SU-DHL-6 (cell line): Measurements from ENCODE around the gene XRRA1.

Source experiments
- CTCF ChIP-seq: fragments of 200-600 bp; sonication (generic); IDR thresholded peaks from one replicate; pipeline ENCODE4 v1.5.1; 2017; ENCODE audit warnings: antibody characterized with exemption, mild to moderate bottlenecking, low read length, moderate library complexity; ENCODE audit not compliant: insufficient read depth, poor library complexity, severe bottlenecking
- EZH2phosphoT487 ChIP-seq: fragments of 200-600 bp; sonication (generic), shearing (Covaris generic); conservative IDR thresholded peaks from 2 replicates; pipeline ENCODE4 v1.6.1; 2018; ENCODE audit warnings: mild to moderate bottlenecking, antibody characterized with exemption, low read length, moderate library complexity, mixed read lengths

DNA sequence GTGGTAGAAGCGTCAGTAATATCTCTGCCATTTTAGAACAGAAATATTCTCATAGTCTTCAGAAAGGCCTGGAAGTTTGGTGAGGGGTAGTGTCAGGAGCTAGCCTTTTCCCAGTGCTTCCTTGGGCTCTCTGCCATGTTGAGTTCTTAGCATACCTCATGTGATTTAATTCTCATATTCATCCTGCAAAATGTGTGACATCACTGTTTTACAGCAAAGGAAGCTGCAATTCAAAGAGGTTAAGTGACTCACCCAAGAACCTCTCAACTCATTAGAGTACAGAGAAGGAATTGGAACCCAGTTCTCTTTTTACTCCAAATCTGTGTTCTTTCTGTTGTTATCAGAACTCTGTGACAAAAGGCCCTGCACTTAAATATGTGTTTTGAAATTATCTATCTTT is 128.1 kb downstream of the XRRA1 start:
- no peak for TF ChIP-seq CTCF
- TF ChIP-seq EZH2phosphoT487: no peak
